T-helper 9 cell (primary cell): ENCODE measurements around the gene LYZL6.
A peak's percentile ranks its signal among the peaks of the same experiment; 100 is the strongest.
"Not testable (repeated sequence)": the region's sequence is repeated elsewhere in the genome, so short reads cannot be mapped to it uniquely, and the experiment has no call there.

Experiments used
- DNase-seq: peaks from one replicate; pipeline ENCODE4 v3.0.0-alpha.2; 2020

Gene LYZL6

GRCh38 chr17:35944151-35944550, 638 bp upstream of the LYZL6 start:
- no peak for DNase-seq

GRCh38 chr17:35942588-35943186, 826 bp downstream of the LYZL6 start:
- no peak for DNase-seq

- not testable (repeated sequence) for DNase-seq
Measured at GRCh38 chr17:35938492-35938891, 5.0 kb downstream of the LYZL6 start.

GRCh38 chr17:35936063-35936462, 7.5 kb downstream of the LYZL6 start:
- no peak for DNase-seq

- DNase-seq, result no peak
Measured at GRCh38 chr17:35934760-35935159, 8.8 kb downstream of the LYZL6 start.

GRCh38 chr17:35932586-35932985, 10.9 kb downstream of the LYZL6 start:
- DNase-seq, result no peak

- no peak for DNase-seq
Measured at GRCh38 chr17:35931794-35932425, 11.6 kb downstream of the LYZL6 start.

GRCh38 chr17:35930211-35931065, 13.1 kb downstream of the LYZL6 start, which contains the start of gene RDM1:
Gene RDM1 (minus strand): TSS chr17:35930773. CDS start chr17:35930727, 46 bp downstream.
- DNase-seq, result peak; percentile 63

- no peak for DNase-seq
Measured at GRCh38 chr17:35927714-35928113, 15.8 kb downstream of the LYZL6 start.

- DNase-seq, result no peak
Measured at GRCh38 chr17:35923609-35924114, 19.9 kb downstream of the LYZL6 start.

- DNase-seq, result no peak
Measured at GRCh38 chr17:35920229-35920628, 23.3 kb downstream of the LYZL6 start.

GRCh38 chr17:35918665-35919064, 24.8 kb downstream of the LYZL6 start:
- no peak for DNase-seq

- DNase-seq, result no peak
Measured at GRCh38 chr17:35917519-35918213, 25.8 kb downstream of the LYZL6 start.

- DNase-seq, result no peak
Measured at GRCh38 chr17:35915153-35915964, 28.2 kb downstream of the LYZL6 start.

GRCh38 chr17:35914354-35914753, 29.2 kb downstream of the LYZL6 start:
- no peak for DNase-seq

GRCh38 chr17:35913609-35914008, 29.9 kb downstream of the LYZL6 start:
- no peak for DNase-seq

- DNase-seq, result no peak
Measured at GRCh38 chr17:35912942-35913341, 30.6 kb downstream of the LYZL6 start.

GRCh38 chr17:35912339-35912912, 31.1 kb downstream of the LYZL6 start:
- no peak for DNase-seq

- no peak for DNase-seq
Measured at GRCh38 chr17:35909408-35909807, 34.1 kb downstream of the LYZL6 start.

GRCh38 chr17:35907691-35908090, 35.8 kb downstream of the LYZL6 start:
- DNase-seq, result no peak

GRCh38 chr17:35906926-35907637, 36.4 kb downstream of the LYZL6 start:
- DNase-seq, result no peak
